Type B pancreatic cell (in vitro differentiated cells): ENCODE data around the gene HDAC8. TPM values are rescaled to one million over a fixed set of nuclear protein-coding genes. Genes with fewer than 3 reads are reported as not detected.

ENCODE experiments used
- DNase-seq: peaks from one replicate; pipeline ENCODE4 v3.0.0; 2021; ENCODE audit warnings: mixed read lengths; ENCODE audit not compliant: unreplicated experiment; ENCODE audit errors: extremely low spot score
- H3K27ac Mint-ChIP-seq: 2 replicates; pipeline ENCODE4 v1.8.0; 2021; ENCODE audit warnings: mild to moderate bottlenecking, mixed read lengths
- H3K27me3 Mint-ChIP-seq: 2 replicates; pipeline ENCODE4 v1.8.0; 2021; ENCODE audit warnings: mixed read lengths
- H3K36me3 Mint-ChIP-seq: 2 replicates; pipeline ENCODE4 v1.8.0; 2021; ENCODE audit warnings: mixed read lengths
- H3K4me1 Mint-ChIP-seq: one replicate; pipeline ENCODE4 v1.8.0; 2021; ENCODE audit warnings: mixed read lengths; ENCODE audit not compliant: unreplicated experiment
- H3K4me3 Mint-ChIP-seq: 2 replicates; pipeline ENCODE4 v1.8.0; 2021; ENCODE audit warnings: mild to moderate bottlenecking, mixed read lengths
- H3K9me3 Mint-ChIP-seq: 2 replicates; pipeline ENCODE4 v1.8.0; 2021; ENCODE audit warnings: mixed read lengths
- CTCF ChIP-seq: fragments of 200-600 bp; sonication (generic); conservative IDR thresholded peaks from 2 replicates; pipeline ENCODE4 v1.5.0; 2021; ENCODE audit warnings: antibody characterized with exemption, mild to moderate bottlenecking
- total RNA-seq: library from RNA; stranded (reverse); gene quantifications from 2 replicates; pipeline ENCODE4 v1.2.1, GENCODE V29; 2021; ENCODE audit warnings: low replicate concordance

Gene HDAC8
- total RNA-seq, 1 donor from 2014 or later: 32.4 TPM

- Mint-ChIP-seq H3K9me3 (no peaks in the 10 kb centered on the region), H3K4me3 (no peak overlapping the region), H3K27me3 (no peaks in the 10 kb centered on the region)
These were observed 191.0 kb downstream of the HDAC8 start for GRCh38 chrX:72381439-72382201.

GRCh38 chrX:72376124-72376523 lies 196.5 kb downstream of the HDAC8 start:
- no peaks in the 10 kb centered on the region for H3K27me3 Mint-ChIP-seq
- H3K27ac Mint-ChIP-seq: no peak overlapping the region
- H3K9me3 Mint-ChIP-seq: no peaks in the 10 kb centered on the region
- H3K4me3 Mint-ChIP-seq: no peak overlapping the region
- H3K36me3 Mint-ChIP-seq: peaks cover 3% of the 10 kb centered on the region
- H3K4me1 Mint-ChIP-seq: no peaks in the 10 kb centered on the region
- TF ChIP-seq CTCF: no peak
- no peak for DNase-seq

More at GRCh38 chrX:72381439-72382201, 191.0 kb downstream of the HDAC8 start:
- no peak for DNase-seq
- TF ChIP-seq CTCF: no peak
- no peak overlapping the region for H3K27ac Mint-ChIP-seq
- no peaks in the 10 kb centered on the region for H3K36me3 Mint-ChIP-seq
- peaks cover 5% of the 10 kb centered on the region for H3K4me1 Mint-ChIP-seq

- H3K4me3 Mint-ChIP-seq: no peak overlapping the region
- H3K9me3 Mint-ChIP-seq: no peaks in the 10 kb centered on the region
- no peaks in the 10 kb centered on the region for H3K27me3 Mint-ChIP-seq
- TF ChIP-seq CTCF: no peak
- DNase-seq: no peak
- H3K4me1 Mint-ChIP-seq: no peaks in the 10 kb centered on the region
- H3K27ac Mint-ChIP-seq: no peak overlapping the region
- peaks cover 7% of the 10 kb centered on the region for H3K36me3 Mint-ChIP-seq
These were observed 199.5 kb downstream of the HDAC8 start for GRCh38 chrX:72373136-72373535.

GRCh38 chrX:72372735-72373134 lies 199.9 kb downstream of the HDAC8 start:
- Mint-ChIP-seq H3K4me1 (no peaks in the 10 kb centered on the region), H3K9me3 (no peaks in the 10 kb centered on the region), H3K36me3 (peaks cover 7% of the 10 kb centered on the region), H3K4me3 (no peak overlapping the region), H3K27me3 (no peaks in the 10 kb centered on the region), H3K27ac (no peak overlapping the region)
- DNase-seq: no peak
- no peak for TF ChIP-seq CTCF

GRCh38 chrX:72371405-72371804 lies 201.2 kb downstream of the HDAC8 start:
- no peak overlapping the region for H3K27ac Mint-ChIP-seq
- H3K27me3 Mint-ChIP-seq: no peaks in the 10 kb centered on the region
- TF ChIP-seq CTCF: no peak
- no peak overlapping the region for H3K4me3 Mint-ChIP-seq
- no peak for DNase-seq
- peaks cover 7% of the 10 kb centered on the region for H3K36me3 Mint-ChIP-seq
- no peaks in the 10 kb centered on the region for H3K9me3 Mint-ChIP-seq
- H3K4me1 Mint-ChIP-seq: no peaks in the 10 kb centered on the region
